Osteoblast (primary cell): ENCODE measurements around the gene KIAA0319L. TPM values are rescaled to one million over a fixed set of nuclear protein-coding genes. Genes with fewer than 3 reads are reported as not detected.

Experiments
- DNase-seq: peaks from one replicate; pipeline ENCODE4 v3.0.0; 2011; ENCODE audit warnings: low spot score, mixed read lengths; ENCODE audit not compliant: insufficient read length; ENCODE audit errors: missing footprints
- H2AFZ ChIP-seq: 2 replicates; pipeline ENCODE4 v1.6.0; 2011; ENCODE audit warnings: mild to moderate bottlenecking, low read length
- H3K27ac ChIP-seq: 2 replicates; pipeline ENCODE4 v1.5.1; 2011; ENCODE audit warnings: mild to moderate bottlenecking, low read depth, low read length, moderate library complexity
- H3K27me3 ChIP-seq: 2 replicates; pipeline ENCODE4 v1.6.0; 2012; ENCODE audit warnings: mild to moderate bottlenecking, control low read depth, inconsistent platforms, low read length, moderate library complexity; ENCODE audit not compliant: insufficient read depth
- H3K36me3 ChIP-seq: 2 replicates; pipeline ENCODE4 v1.5.1; 2011; ENCODE audit warnings: mild to moderate bottlenecking, low read length, control low read depth, moderate library complexity; ENCODE audit not compliant: insufficient read depth
- H3K4me1 ChIP-seq: 2 replicates; pipeline ENCODE4 v1.5.1; 2011; ENCODE audit warnings: mild to moderate bottlenecking, low read length, control low read depth, moderate library complexity; ENCODE audit not compliant: insufficient read depth
- H3K4me2 ChIP-seq: 2 replicates; pipeline ENCODE4 v1.6.0; 2011; ENCODE audit warnings: mild to moderate bottlenecking, low read length; ENCODE audit not compliant: insufficient read depth
- H3K4me3 ChIP-seq: fragments of 200-600 bp; sonication (generic); 3 replicates; pipeline ENCODE4 v1.5.1; 2012; ENCODE audit warnings: mild to moderate bottlenecking, low read length, inconsistent platforms; ENCODE audit not compliant: insufficient read depth
- H3K79me2 ChIP-seq: 2 replicates; pipeline ENCODE4 v1.6.0; 2012; ENCODE audit warnings: mild to moderate bottlenecking, low read length, control low read depth, inconsistent platforms; ENCODE audit not compliant: insufficient read depth
- H3K9me3 ChIP-seq: 2 replicates; pipeline ENCODE4 v1.5.1; 2011; ENCODE audit warnings: low read depth, low read length, control low read depth
- H4K20me1 ChIP-seq: 2 replicates; pipeline ENCODE4 v1.6.0; 2012; ENCODE audit warnings: mild to moderate bottlenecking, low read length, control low read depth; ENCODE audit not compliant: insufficient read depth
- total RNA-seq: library from RNA; depleted of rRNA; stranded (reverse); fragments of >200 nt; gene quantifications from 2 replicates; pipeline ENCODE4 v1.2.3, GENCODE V29; 2012
- TF ChIP-seq, protein P1 (sequence below): IDR thresholded peaks from 2 replicates; pipeline ENCODE4 v1.5.1; 2011; ENCODE audit warnings: mild to moderate bottlenecking, low read depth, low read length, moderate library complexity; ENCODE audit errors: extremely low read depth

The KIAA0319L gene
- 44.9 and 48.9 TPM in 2 replicates for total RNA-seq

DNA sequence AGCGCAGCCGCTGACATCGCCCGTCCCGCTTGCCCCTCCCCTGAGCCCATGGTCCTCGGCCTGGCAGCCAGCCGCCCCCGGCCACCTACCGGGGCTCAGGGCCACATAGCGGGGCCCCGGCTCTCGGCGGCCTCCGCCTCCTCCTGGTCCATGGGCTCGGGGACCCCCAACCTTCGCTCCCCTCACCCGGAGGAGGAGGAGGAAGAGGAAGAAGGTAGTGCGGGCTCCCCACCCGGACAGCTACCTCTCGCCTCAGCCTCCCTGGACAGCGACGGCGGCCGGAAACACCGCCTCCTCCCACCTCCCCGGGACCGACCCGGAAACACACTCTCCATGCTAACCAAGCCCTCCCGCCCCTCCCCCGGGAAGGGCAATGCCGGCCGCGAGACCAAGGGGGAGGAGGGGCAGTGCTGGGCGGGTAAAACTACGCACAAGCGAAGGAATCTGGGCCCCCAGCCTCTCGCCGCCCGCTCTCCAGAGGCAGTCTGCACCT lies at the start of gene KIAA0319L:
KIAA0319L (minus strand) TSS at position 286 of the 493 bp plus-strand sequence. CDS start 2,912 bp downstream, outside the sequence.
- H3K4me1 ChIP-seq, result peaks cover 48% of the 10 kb centered on the region
- H3K4me2 ChIP-seq, result peak within 1 kb of the TSS; percentile 88
- H2AFZ ChIP-seq, result peak within 1 kb of the TSS; percentile 91
- H4K20me1 ChIP-seq, result peaks cover 50% of the 10 kb centered on the region
- H3K9me3 ChIP-seq, result no peaks in the 10 kb centered on the region
- peaks cover 15% of the 10 kb centered on the region for H3K36me3 ChIP-seq
- peak within 1 kb of the TSS; percentile 80 for H3K27ac ChIP-seq
- H3K27me3 ChIP-seq, result no peaks in the 10 kb centered on the region
- H3K4me3 ChIP-seq, result peak within 1 kb of the TSS; percentile 80
- DNase-seq, result peak; percentile 95
- TF ChIP-seq, protein P1, sequence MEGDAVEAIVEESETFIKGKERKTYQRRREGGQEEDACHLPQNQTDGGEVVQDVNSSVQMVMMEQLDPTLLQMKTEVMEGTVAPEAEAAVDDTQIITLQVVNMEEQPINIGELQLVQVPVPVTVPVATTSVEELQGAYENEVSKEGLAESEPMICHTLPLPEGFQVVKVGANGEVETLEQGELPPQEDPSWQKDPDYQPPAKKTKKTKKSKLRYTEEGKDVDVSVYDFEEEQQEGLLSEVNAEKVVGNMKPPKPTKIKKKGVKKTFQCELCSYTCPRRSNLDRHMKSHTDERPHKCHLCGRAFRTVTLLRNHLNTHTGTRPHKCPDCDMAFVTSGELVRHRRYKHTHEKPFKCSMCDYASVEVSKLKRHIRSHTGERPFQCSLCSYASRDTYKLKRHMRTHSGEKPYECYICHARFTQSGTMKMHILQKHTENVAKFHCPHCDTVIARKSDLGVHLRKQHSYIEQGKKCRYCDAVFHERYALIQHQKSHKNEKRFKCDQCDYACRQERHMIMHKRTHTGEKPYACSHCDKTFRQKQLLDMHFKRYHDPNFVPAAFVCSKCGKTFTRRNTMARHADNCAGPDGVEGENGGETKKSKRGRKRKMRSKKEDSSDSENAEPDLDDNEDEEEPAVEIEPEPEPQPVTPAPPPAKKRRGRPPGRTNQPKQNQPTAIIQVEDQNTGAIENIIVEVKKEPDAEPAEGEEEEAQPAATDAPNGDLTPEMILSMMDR, result no peak
- H3K79me2 ChIP-seq, result peaks cover 54% of the 10 kb centered on the region

DNA sequence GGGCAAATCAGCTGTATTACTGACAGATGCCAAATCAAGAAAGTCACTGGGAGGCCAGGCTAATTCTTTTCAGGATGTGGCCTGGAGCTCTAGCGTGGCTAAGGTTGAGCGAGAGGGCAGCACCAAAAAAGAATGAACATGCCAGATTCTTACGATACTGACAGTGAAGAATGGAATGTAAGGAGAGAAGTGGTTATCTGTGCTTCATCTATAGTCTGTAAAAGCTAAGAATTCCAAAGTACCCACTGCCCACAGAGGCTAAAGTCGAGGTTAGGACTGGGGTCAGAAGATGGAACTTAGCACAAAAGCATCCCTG lies 48.6 kb upstream of the KIAA0319L start:
- Histone ChIP-seq H3K9me3 (no peaks in the 10 kb centered on the region), H3K36me3 (peaks cover 59% of the 10 kb centered on the region), H3K79me2 (peaks cover 24% of the 10 kb centered on the region), H2AFZ (no peak overlapping the region), H3K27ac (peak overlapping the region; percentile 73), H3K4me1 (peaks cover 26% of the 10 kb centered on the region), H3K4me3 (peak overlapping the region; percentile 4), H3K27me3 (no peaks in the 10 kb centered on the region), H3K4me2 (peak overlapping the region; percentile 66), H4K20me1 (peaks cover 7% of the 10 kb centered on the region)
- peak; percentile 92 for DNase-seq
- TF ChIP-seq, protein P1, result no peak

DNA sequence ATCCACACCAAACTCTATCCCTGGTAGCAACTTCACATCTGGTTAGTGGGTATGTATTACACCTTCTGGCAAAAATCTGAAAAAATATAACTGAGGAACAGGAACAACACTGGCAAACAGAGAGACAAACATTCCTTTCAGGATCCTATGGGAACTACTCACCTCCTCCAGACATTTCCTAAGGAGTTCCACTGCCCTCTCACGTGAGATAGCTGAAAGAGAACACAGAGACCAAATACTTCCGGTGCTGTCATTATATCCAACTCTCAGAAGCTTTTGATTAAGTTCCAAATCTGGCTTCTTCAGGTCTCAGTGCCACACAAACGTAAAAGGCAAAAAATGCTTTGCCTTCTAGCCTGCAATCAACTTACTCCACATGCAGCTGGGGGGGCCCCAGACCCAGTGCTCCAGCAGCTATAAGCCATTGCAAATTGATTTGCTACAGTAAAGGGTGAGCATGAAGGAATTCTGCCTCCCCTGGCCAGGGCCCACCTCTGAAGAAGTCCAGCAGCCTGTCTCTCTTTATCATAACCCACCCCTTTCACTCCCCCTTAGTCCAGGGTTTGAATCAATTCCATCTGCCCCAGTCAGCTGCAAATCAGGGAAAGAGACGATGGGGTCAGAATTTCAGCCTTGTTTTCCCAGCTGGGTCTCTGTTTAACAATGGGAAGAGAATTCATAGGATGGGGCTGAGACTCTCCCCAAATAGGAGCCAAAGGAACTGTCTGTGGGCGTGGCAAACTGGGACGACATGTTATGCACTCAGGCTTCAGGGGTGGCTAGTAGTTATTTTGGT lies 48.1 kb upstream of the KIAA0319L start:
- TF ChIP-seq, protein P1, result no peak
- Histone ChIP-seq H4K20me1 (peaks cover 7% of the 10 kb centered on the region), H3K9me3 (no peaks in the 10 kb centered on the region), H3K4me2 (peak overlapping the region; percentile 66), H2AFZ (no peak overlapping the region), H3K79me2 (peaks cover 22% of the 10 kb centered on the region), H3K4me1 (peaks cover 26% of the 10 kb centered on the region), H3K36me3 (peaks cover 64% of the 10 kb centered on the region), H3K27ac (peak overlapping the region; percentile 73), H3K4me3 (no peak overlapping the region), H3K27me3 (no peaks in the 10 kb centered on the region)
- DNase-seq, result no peak

DNA sequence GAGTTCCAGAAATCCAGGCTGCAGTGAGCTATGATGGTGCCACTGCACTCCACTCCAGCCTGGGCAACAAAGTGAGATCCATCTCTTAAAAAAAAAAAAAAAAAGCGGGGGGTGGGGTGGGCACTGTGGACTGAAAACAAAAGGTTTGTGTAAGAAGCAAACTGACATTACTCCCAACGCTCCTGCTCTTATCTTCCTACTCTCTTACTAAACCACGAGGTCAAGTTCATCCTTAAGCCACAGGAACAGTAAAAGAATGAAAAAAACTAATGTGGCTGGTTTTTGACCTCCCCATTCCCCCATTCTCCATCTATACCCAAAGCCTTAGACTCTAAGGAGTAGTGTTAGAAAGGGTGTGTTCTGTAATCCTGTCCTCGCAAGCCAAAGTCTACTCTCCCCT lies 46.7 kb upstream of the KIAA0319L start:
- Histone ChIP-seq H2AFZ (no peak overlapping the region), H4K20me1 (peaks cover 7% of the 10 kb centered on the region), H3K27me3 (no peaks in the 10 kb centered on the region), H3K4me3 (no peak overlapping the region), H3K4me1 (peaks cover 26% of the 10 kb centered on the region), H3K9me3 (no peaks in the 10 kb centered on the region), H3K4me2 (no peak overlapping the region), H3K79me2 (peaks cover 13% of the 10 kb centered on the region), H3K27ac (peak overlapping the region; percentile 17), H3K36me3 (peaks cover 56% of the 10 kb centered on the region)
- DNase-seq, result no peak
- TF ChIP-seq, protein P1, result no peak
